HK-2 (cell line): ENCODE results near the gene GRM2.
"Not testable (repeated sequence)": the region's sequence is repeated elsewhere in the genome, so short reads cannot be mapped to it uniquely, and the experiment has no call there.

ENCODE experiments used
- DNase-seq: peaks from one replicate; pipeline ENCODE4 v3.0.0-alpha.2; 2018; ENCODE audit not compliant: unreplicated experiment

GRM2 gene

DNA sequence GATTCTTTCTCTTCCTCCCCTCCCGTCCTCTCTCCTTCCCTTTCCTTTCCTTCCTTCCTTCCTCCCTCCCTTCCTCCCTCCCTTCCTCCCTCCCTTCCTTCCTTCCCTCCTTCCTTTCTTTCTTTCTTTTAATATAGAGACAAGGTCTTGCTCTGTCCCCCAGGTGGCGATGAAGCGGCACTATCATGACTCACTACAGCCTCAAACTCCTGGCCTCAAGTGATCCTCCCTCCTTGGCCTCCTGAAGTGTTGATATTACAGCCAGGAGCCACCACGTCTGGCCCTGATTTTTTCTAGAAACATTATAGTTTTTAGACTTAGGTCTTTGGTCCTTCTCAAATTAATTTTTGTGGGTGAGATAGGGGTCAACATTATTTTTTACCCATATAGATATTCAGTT is 15.5 kb downstream of the GRM2 start:
- DNase-seq, result no peak

DNA sequence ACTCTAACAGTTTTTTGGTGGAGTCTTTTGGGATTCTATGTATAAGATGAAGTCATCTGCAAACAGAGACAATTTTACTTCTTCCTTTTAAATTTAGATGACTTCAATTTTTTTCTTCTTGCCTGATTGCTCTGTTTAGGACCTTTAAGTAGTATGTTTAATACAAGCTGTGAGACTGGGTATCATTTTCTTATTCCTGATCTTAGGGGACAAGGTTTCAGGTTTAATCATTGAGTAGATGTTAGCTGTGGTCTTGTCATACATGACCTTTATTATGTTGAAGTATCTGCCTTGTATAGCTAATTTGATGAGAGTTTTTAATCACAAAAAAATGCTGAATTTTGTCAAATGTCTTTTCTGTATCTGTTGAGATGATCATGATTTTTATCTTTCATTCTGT is 20.6 kb downstream of the GRM2 start:
- DNase-seq, result no peak

GRCh38 chr3:51729042-51729633 is 22.3 kb downstream of the GRM2 start:
- no peak for DNase-seq

DNA sequence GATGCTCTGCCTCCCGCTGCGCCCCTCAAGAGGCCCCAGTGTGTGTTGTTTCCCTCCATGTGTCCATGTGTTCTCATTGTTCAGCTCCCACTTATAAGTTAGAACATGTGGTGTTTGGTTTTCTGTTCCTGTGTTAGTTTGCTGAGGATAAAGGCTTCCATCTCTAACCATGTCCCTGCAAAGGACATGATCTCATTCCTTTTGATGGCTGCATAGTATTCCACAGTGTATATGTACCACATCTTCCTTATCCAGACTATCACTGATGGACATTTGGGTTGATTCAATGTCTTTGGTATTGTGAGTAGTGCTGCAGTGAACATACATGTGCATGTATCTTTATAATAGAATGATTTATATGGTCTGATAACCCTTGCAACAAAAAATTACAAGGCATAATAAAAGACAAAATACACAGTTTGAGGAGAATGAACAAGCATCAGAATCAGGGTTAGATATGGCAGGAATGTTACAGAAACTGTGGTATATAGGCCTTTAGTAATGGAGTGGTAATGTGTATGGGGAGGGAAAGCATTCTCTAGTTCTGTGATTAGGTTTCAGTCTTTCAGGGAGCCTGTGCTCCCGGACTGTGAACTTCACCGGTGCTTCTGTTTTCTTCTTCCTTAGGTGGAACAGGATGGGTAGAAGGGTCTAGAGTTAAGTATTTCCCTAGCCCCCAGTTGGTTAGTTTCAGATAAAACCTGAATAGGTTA is 27.1 kb downstream of the GRM2 start:
- no peak for DNase-seq

DNA sequence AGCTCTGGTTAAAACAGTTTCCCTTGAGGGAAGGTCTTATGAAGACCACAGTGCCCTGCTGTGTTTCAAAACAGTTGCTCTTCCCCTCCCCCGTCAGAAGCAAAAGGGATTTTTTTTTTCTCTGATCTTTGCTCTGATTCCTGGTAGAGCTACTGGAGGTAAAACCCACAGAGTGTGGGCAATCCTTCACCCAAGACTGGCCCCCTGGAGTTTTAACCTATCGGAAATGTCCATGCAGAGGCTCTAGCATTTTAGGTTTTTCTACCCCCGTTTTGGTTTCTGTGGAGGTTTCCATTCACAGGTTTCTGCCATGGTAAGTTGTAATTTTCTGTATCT is 27.7 kb downstream of the GRM2 start:
- DNase-seq, result no peak

- no peak for DNase-seq
Observed at GRCh38 chr3:51735039-51735438, 28.2 kb downstream of the GRM2 start.

GRCh38 chr3:51735950-51736349 is 29.1 kb downstream of the GRM2 start:
- no peak for DNase-seq

DNA sequence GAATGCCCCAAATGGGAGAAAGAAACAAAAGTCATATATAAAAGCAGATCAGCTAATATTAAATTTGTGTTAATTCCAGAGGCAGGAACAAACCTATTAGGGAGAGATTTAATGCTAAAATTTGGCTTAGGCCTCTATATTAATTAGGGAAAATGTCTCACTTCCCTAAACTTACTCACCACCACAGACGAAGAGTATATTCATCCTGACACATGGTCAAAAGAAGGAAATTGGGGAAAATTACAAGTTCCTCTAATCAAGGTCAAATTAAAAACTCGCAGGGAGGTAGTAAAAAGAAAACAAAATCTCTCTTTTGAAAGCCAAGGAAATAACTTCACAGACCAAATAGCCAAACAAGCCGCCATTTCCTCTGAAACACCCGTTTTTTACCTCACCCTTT is 32.2 kb downstream of the GRM2 start:
- no peak for DNase-seq

- not testable (repeated sequence) for DNase-seq
Observed at GRCh38 chr3:51742320-51742719, 35.5 kb downstream of the GRM2 start.

- not testable (repeated sequence) for DNase-seq
Observed at GRCh38 chr3:51742978-51743377, 36.1 kb downstream of the GRM2 start.

- DNase-seq, result no peak
Observed at GRCh38 chr3:51747840-51748239, 41.0 kb downstream of the GRM2 start.

DNA sequence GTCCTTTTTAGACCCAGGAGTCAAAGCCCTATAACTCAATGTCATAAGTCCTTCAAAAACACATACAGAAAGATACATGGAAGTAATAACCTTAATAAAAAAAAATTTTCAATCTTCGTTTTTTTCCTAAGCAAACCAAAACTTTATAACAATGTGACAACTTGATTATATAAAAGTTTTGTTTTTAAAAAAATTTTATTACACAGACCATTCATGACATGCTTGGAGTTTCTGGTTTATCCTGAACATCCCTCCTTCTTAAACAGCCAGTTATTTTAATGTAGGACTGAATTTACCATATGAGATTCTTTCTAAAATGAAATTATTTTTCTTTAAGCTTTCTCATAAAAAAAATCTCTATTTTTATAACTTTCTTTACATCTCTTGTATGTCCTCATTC is 41.5 kb downstream of the GRM2 start:
- DNase-seq, result no peak

DNA sequence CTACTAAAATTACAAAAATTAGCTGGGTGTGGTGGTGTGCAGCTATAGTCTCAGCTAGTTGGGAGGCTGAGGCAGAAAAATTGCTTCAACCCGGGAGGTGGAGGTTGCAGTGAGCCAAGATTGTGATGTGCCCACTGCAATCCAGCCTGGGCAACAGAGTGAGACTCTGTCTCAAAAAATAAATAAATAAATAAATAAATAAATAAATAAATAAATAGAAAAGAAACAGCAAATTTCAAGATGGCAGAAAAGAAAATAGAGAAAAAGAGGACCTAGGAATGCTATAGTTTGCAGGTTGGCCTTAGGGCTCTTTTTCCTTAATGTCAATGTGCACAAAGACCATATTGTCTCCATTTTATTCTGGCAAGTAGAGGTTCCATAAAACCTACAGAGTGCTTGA is 44.0 kb downstream of the GRM2 start:
- DNase-seq, result no peak

DNA sequence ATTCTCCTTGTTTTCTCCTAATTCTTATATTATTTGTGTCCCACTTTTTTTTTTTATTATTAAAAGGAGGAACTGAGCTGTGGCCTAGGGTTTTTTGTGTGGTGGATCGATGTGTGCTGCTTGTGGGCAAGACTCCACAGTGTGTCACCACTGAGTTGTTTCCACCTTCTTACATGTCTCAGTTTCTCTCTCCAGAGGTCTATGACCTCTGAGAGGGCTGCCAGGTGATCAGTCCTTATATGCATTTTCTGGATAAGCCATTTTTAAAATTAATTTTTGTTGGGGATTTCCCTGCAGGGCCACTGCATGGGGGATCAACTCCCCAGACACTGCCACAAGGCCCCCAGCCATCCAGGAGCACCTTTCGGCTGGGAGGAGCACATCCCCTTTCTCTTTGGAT is 44.4 kb downstream of the GRM2 start:
- DNase-seq, result no peak

DNA sequence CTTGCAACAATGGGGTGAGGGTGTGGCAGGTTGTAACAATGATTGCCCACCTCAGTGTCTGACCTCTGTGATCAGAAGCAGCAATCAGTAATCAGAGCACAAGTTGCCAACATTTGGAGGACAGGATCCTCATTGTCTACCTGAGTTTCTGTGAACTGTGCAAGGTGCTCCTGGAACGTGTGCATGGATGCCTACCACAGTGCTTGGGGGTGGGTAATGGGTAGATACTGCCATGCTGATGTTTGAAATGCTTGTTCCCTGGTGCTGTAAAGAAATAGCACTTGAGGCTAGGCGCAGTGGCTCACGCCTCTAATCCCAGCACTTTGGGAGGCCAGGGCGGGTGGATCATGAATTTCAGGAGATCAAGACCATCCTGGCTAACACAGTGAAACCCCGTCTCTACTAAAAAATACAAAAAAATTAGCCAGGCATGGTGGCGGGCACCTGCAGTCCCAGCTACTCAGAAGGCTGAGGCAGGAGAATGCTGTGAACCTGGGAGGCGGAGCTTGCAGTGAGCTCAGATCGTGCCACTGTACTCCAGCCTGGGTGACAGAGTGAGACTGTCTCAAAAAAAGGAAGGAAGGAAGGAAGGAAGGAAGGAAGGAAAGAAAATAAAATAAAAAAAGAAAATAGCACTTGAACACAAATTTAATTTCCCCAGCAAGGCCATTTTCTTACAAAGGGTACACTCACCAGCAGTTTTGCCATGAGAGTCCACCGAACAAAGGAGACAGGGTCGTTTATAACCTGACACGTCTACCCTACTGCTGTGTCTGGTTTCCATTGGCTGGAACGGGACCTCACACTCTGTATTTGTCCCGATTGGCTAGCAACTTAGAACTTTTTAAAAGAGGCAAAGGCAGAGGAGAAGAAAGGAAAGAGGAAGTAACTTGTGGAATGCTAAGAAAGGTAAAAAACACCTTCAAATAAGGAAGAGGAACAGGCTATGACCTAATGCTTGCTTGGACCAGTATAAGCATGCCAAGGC is 47.2 kb downstream of the GRM2 start:
- DNase-seq, result not testable (repeated sequence)

- no peak for DNase-seq
Observed at GRCh38 chr3:51759203-51759602, 52.3 kb downstream of the GRM2 start.
